ENCODE results near the gene SETD4.

The SETD4 gene

GRCh38 chr21:36008505-36008904 lies 51.8 kb downstream of the SETD4 start:
- H3K4me1 ChIP-seq (ENCODE audit: control insufficient read depth, insufficient read depth, low read length): no peaks in the 10 kb centered on the region
- H3K27me3 ChIP-seq (ENCODE audit: control insufficient read depth, insufficient read depth, low read length): no peaks in the 10 kb centered on the region
- no peaks in the 10 kb centered on the region; the same call in 1 of the 2 replicates for H3K9me3 ChIP-seq (ENCODE audit: control insufficient read depth, insufficient read depth, low read length)
- H3K36me3 ChIP-seq (ENCODE audit: control insufficient read depth, insufficient read depth, low read length): no peaks in the 10 kb centered on the region
- no peak overlapping the region for H3K27ac ChIP-seq (ENCODE audit: low read length)
- DNase-seq (ENCODE audit: low read depth, low spot score): no peak
- H3K4me3 ChIP-seq (ENCODE audit: low read length): no peak overlapping the region
- no CpG with 5 or more reads among the region's 2 CpGs for WGBS (ENCODE audit: insufficient coverage, insufficient read length)

GRCh38 chr21:36005879-36006400 lies 54.4 kb downstream of the SETD4 start:
- H3K4me1 ChIP-seq (ENCODE audit: control insufficient read depth, insufficient read depth, low read length): no peaks in the 10 kb centered on the region
- no CpG with 5 or more reads among the region's 5 CpGs for WGBS (ENCODE audit: insufficient coverage, insufficient read length)
- no peak for DNase-seq (ENCODE audit: low read depth, low spot score)
- no peaks in the 10 kb centered on the region for H3K36me3 ChIP-seq (ENCODE audit: control insufficient read depth, insufficient read depth, low read length)
- no peaks in the 10 kb centered on the region for H3K27me3 ChIP-seq (ENCODE audit: control insufficient read depth, insufficient read depth, low read length)
- H3K4me3 ChIP-seq (ENCODE audit: low read length): no peak overlapping the region
- H3K27ac ChIP-seq (ENCODE audit: low read length): no peak overlapping the region
- no peaks in the 10 kb centered on the region; the same call in 1 of the 2 replicates for H3K9me3 ChIP-seq (ENCODE audit: control insufficient read depth, insufficient read depth, low read length)

DNA sequence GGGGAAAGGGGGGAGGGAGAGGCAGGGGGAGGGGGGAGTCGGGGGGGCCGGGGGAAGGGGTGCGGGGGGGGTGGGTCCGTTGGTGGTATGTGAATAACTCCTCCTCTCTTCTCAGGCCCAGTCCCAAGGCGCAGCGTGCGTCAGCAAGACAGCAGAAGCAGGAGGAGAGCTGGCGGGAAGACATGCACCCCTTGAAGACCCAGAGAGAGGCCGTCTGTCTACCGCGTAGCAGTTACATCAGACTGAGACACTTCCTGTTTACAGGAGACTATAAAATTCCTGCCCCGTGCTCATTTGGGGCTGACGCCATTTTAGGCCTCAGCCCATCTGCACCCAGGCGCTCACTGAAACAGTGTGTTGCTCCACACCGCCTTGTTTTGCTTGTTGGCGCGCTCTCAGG lies 55.3 kb downstream of the SETD4 start:
- no CpG with 5 or more reads among the region's 17 CpGs for WGBS (ENCODE audit: insufficient coverage, insufficient read length)
- no peaks in the 10 kb centered on the region for H3K4me1 ChIP-seq (ENCODE audit: control insufficient read depth, insufficient read depth, low read length)
- DNase-seq (ENCODE audit: low read depth, low spot score): no peak
- H3K27me3 ChIP-seq (ENCODE audit: control insufficient read depth, insufficient read depth, low read length): no peaks in the 10 kb centered on the region
- no peaks in the 10 kb centered on the region for H3K36me3 ChIP-seq (ENCODE audit: control insufficient read depth, insufficient read depth, low read length)
- H3K9me3 ChIP-seq (ENCODE audit: control insufficient read depth, insufficient read depth, low read length): no peaks in the 10 kb centered on the region; the same call in 1 of the 2 replicates
- no peak overlapping the region for H3K27ac ChIP-seq (ENCODE audit: low read length)
- H3K4me3 ChIP-seq (ENCODE audit: low read length): no peak overlapping the region

GRCh38 chr21:36004441-36004840 lies 55.9 kb downstream of the SETD4 start:
- no peaks in the 10 kb centered on the region for H3K27me3 ChIP-seq (ENCODE audit: control insufficient read depth, insufficient read depth, low read length)
- H3K9me3 ChIP-seq (ENCODE audit: control insufficient read depth, insufficient read depth, low read length): no peaks in the 10 kb centered on the region; the same call in 1 of the 2 replicates
- H3K36me3 ChIP-seq (ENCODE audit: control insufficient read depth, insufficient read depth, low read length): no peaks in the 10 kb centered on the region
- H3K4me1 ChIP-seq (ENCODE audit: control insufficient read depth, insufficient read depth, low read length): no peaks in the 10 kb centered on the region
- H3K4me3 ChIP-seq (ENCODE audit: low read length): no peak overlapping the region
- H3K27ac ChIP-seq (ENCODE audit: low read length): no peak overlapping the region
- WGBS (ENCODE audit: insufficient coverage, insufficient read length): no CpG with 5 or more reads among the region's 13 CpGs
- DNase-seq (ENCODE audit: low read depth, low spot score): no peak

DNA sequence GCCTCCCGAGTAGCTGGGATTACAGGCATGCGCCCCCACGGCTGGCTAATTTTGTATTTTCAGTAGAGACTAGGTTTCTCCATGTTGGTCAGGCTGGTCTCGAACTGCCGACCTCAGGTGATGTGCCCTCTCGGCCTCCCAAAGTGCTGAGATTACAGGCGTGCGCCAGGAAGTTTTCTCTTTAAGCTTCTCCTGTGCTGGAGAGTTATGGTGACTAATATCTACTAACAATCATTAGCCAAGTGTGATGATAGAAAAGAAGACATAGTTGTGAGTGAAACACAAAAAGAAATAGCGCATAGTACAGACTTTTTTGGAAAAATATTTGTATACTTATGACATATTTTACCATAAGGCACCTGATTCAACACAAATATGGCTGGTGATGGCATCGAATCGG lies 56.5 kb downstream of the SETD4 start:
- no CpG with 5 or more reads among the region's 11 CpGs for WGBS (ENCODE audit: insufficient coverage, insufficient read length)
- no peak for DNase-seq (ENCODE audit: low read depth, low spot score)
- no peaks in the 10 kb centered on the region for H3K27me3 ChIP-seq (ENCODE audit: control insufficient read depth, insufficient read depth, low read length)
- no peaks in the 10 kb centered on the region; the same call in 1 of the 2 replicates for H3K9me3 ChIP-seq (ENCODE audit: control insufficient read depth, insufficient read depth, low read length)
- no peak overlapping the region for H3K27ac ChIP-seq (ENCODE audit: low read length)
- H3K36me3 ChIP-seq (ENCODE audit: control insufficient read depth, insufficient read depth, low read length): no peaks in the 10 kb centered on the region
- no peak overlapping the region for H3K4me3 ChIP-seq (ENCODE audit: low read length)
- no peaks in the 10 kb centered on the region for H3K4me1 ChIP-seq (ENCODE audit: control insufficient read depth, insufficient read depth, low read length)

- Histone ChIP-seq H3K27me3 (ENCODE audit: control insufficient read depth, insufficient read depth, low read length) (no peaks in the 10 kb centered on the region; the same call in 1 of the 2 replicates), H3K36me3 (ENCODE audit: control insufficient read depth, insufficient read depth, low read length) (no peaks in the 10 kb centered on the region), H3K27ac (ENCODE audit: low read length) (no peak overlapping the region), H3K4me3 (ENCODE audit: low read length) (no peak overlapping the region), H3K9me3 (ENCODE audit: control insufficient read depth, insufficient read depth, low read length) (no peaks in the 10 kb centered on the region), H3K4me1 (ENCODE audit: control insufficient read depth, insufficient read depth, low read length) (no peaks in the 10 kb centered on the region)
- DNase-seq (ENCODE audit: low read depth, low spot score): no peak
Measured at GRCh38 chr21:35996217-35996616, 64.1 kb downstream of the SETD4 start.

DNA sequence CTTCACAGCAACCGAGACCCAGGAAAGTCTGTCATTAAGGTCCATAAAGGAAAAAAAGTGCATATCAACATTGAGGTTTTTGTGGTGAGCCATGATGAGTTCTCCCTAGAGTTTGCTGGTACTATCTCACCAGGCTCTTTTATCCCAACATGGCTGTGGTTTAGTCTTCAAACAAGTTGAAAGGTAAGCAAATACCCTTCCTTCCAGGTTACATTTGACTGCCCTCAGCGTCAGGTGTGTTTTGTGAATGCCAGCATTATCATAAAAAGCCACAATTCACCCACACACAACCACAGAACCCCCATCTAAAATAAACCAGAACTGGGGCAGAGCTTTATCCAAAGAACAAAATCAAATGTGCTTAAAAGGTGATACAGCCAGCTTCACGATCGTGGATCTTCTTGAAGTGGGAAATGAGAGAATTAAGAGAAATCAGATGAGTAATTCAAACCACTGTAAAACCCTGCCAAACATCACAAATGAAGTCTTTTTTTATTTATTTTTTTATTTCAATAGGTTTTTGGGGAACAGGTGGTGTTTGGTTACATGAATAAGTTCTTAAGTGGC lies 64.7 kb downstream of the SETD4 start:
- no peak for DNase-seq (ENCODE audit: low read depth, low spot score)
- no CpG with 5 or more reads among the region's 4 CpGs for WGBS (ENCODE audit: insufficient coverage, insufficient read length)

GRCh38 chr21:35994613-35995012 lies 65.7 kb downstream of the SETD4 start:
- no peak for DNase-seq (ENCODE audit: low read depth, low spot score)
- Histone ChIP-seq H3K27ac (ENCODE audit: low read length) (no peak overlapping the region), H3K4me3 (ENCODE audit: low read length) (no peak overlapping the region), H3K4me1 (ENCODE audit: control insufficient read depth, insufficient read depth, low read length) (no peaks in the 10 kb centered on the region), H3K36me3 (ENCODE audit: control insufficient read depth, insufficient read depth, low read length) (no peaks in the 10 kb centered on the region), H3K9me3 (ENCODE audit: control insufficient read depth, insufficient read depth, low read length) (no peaks in the 10 kb centered on the region), H3K27me3 (ENCODE audit: control insufficient read depth, insufficient read depth, low read length) (no peaks in the 10 kb centered on the region; the same call in 1 of the 2 replicates)
- WGBS (ENCODE audit: insufficient coverage, insufficient read length): no CpG with 5 or more reads among the region's 4 CpGs

More for the DNA sequence above, 64.7 kb downstream of the SETD4 start:
- Histone ChIP-seq H3K36me3 (ENCODE audit: control insufficient read depth, insufficient read depth, low read length) (no peaks in the 10 kb centered on the region), H3K27ac (ENCODE audit: low read length) (no peak overlapping the region), H3K4me1 (ENCODE audit: control insufficient read depth, insufficient read depth, low read length) (no peaks in the 10 kb centered on the region), H3K4me3 (ENCODE audit: low read length) (no peak overlapping the region), H3K27me3 (ENCODE audit: control insufficient read depth, insufficient read depth, low read length) (no peaks in the 10 kb centered on the region; the same call in 1 of the 2 replicates), H3K9me3 (ENCODE audit: control insufficient read depth, insufficient read depth, low read length) (no peaks in the 10 kb centered on the region)

GRCh38 chr21:35993875-35994490 lies 66.3 kb downstream of the SETD4 start:
- Histone ChIP-seq H3K36me3 (ENCODE audit: control insufficient read depth, insufficient read depth, low read length) (no peaks in the 10 kb centered on the region), H3K27me3 (ENCODE audit: control insufficient read depth, insufficient read depth, low read length) (no peaks in the 10 kb centered on the region; the same call in 1 of the 2 replicates), H3K4me1 (ENCODE audit: control insufficient read depth, insufficient read depth, low read length) (no peaks in the 10 kb centered on the region), H3K9me3 (ENCODE audit: control insufficient read depth, insufficient read depth, low read length) (no peaks in the 10 kb centered on the region), H3K4me3 (ENCODE audit: low read length) (no peak overlapping the region), H3K27ac (ENCODE audit: low read length) (no peak overlapping the region)
- WGBS (ENCODE audit: insufficient coverage, insufficient read length): 100% methylated on average over 3 of the region's 3 CpGs
- no peak for DNase-seq (ENCODE audit: low read depth, low spot score)

GRCh38 chr21:35991131-35991530 lies 69.2 kb downstream of the SETD4 start:
- no peak overlapping the region for H3K27ac ChIP-seq (ENCODE audit: low read length)

DNA sequence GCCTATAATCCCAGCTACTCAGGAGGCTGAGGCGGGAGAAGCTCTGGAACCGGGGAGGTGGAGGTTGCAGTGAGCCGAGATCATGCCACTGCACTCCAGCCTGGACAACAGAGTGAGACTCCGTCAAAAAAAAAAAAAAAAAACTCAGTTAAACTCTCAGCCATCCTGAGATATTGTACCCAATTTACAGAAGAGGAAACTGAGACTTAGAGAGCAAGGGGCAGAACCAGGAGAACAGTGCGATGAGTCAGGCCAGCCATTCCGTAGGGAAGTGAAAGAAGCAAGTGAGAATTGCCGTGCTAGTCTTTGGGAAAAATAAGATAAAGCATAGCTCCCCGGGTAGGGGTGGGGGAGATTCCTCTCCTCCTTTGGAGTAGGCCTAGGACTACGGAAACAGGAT lies 69.7 kb downstream of the SETD4 start:
- H3K27ac ChIP-seq (ENCODE audit: low read length): no peak overlapping the region
- WGBS (ENCODE audit: insufficient coverage, insufficient read length): no CpG with 5 or more reads among the region's 9 CpGs
- no peaks in the 10 kb centered on the region for H3K4me1 ChIP-seq (ENCODE audit: control insufficient read depth, insufficient read depth, low read length)
- no peaks in the 10 kb centered on the region; the same call in 1 of the 2 replicates for H3K27me3 ChIP-seq (ENCODE audit: control insufficient read depth, insufficient read depth, low read length)
- no peak overlapping the region for H3K4me3 ChIP-seq (ENCODE audit: low read length)
- no peaks in the 10 kb centered on the region for H3K36me3 ChIP-seq (ENCODE audit: control insufficient read depth, insufficient read depth, low read length)
- no peak for DNase-seq (ENCODE audit: low read depth, low spot score)
- no peaks in the 10 kb centered on the region for H3K9me3 ChIP-seq (ENCODE audit: control insufficient read depth, insufficient read depth, low read length)

More at GRCh38 chr21:35991131-35991530, 69.2 kb downstream of the SETD4 start:
- no peak overlapping the region for H3K4me3 ChIP-seq (ENCODE audit: low read length)
- no peak for DNase-seq (ENCODE audit: low read depth, low spot score)
- WGBS (ENCODE audit: insufficient coverage, insufficient read length): no CpG with 5 or more reads among the region's 6 CpGs
- no peaks in the 10 kb centered on the region for H3K9me3 ChIP-seq (ENCODE audit: control insufficient read depth, insufficient read depth, low read length)
- no peaks in the 10 kb centered on the region for H3K4me1 ChIP-seq (ENCODE audit: control insufficient read depth, insufficient read depth, low read length)
- H3K36me3 ChIP-seq (ENCODE audit: control insufficient read depth, insufficient read depth, low read length): no peaks in the 10 kb centered on the region
- no peaks in the 10 kb centered on the region; the same call in 1 of the 2 replicates for H3K27me3 ChIP-seq (ENCODE audit: control insufficient read depth, insufficient read depth, low read length)
